Stimulated activated CD8-positive, alpha-beta memory T cell treated with anti-CD3 and anti-CD28 coated beads, Interleukin-4, amount 100 ng/mL, for 1 hour (primary cell): ENCODE results near the gene SCYL1.

Experiments
- DNase-seq, 2 donors: peaks; one replicate each; pipeline ENCODE4 v3.0.0-alpha.2; 2020; ENCODE audit warnings: low read depth in 2 of 2, low spot score in 1 of 2

The SCYL1 gene

GRCh38 chr11:65493367-65494176, 31.3 kb upstream of the SCYL1 start:
- no peak for DNase-seq

GRCh38 chr11:65496304-65497140, 28.4 kb upstream of the SCYL1 start:
- DNase-seq, result no peak

- DNase-seq, result peak; percentile 96 to 97
These were observed 27.5 kb upstream of the SCYL1 start for GRCh38 chr11:65497141-65498041.

DNA sequence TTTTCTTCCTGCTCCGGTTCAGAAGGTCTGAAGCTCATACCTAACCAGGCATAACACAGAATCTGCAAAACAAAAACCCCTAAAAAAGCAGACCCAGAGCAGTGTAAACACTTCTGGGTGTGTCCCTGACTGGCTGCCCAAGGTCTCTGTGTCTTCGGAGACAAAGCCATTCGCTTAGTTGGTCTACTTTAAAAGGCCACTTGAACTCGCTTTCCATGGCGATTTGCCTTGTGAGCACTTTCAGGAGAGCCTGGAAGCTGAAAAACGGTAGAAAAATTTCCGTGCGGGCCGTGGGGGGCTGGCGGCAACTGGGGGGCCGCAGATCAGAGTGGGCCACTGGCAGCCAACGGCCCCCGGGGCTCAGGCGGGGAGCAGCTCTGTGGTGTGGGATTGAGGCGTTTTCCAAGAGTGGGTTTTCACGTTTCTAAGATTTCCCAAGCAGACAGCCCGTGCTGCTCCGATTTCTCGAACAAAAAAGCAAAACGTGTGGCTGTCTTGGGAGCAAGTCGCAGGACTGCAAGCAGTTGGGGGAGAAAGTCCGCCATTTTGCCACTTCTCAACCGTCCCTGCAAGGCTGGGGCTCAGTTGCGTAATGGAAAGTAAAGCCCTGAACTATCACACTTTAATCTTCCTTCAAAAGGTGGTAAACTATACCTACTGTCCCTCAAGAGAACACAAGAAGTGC, 26.7 kb upstream of the SCYL1 start:
- peak in 1 of 2 donors; percentile 54 for DNase-seq

GRCh38 chr11:65498727-65498976, 26.2 kb upstream of the SCYL1 start:
- DNase-seq, result no peak

- peak; percentile 91 to 96 for DNase-seq
These were observed 25.7 kb upstream of the SCYL1 start, which contains the start of gene MALAT1 for GRCh38 chr11:65498977-65499712. Gene MALAT1 (plus strand): TSS chr11:65499045.

GRCh38 chr11:65499713-65500386, 25.0 kb upstream of the SCYL1 start:
- DNase-seq, result no peak

DNA sequence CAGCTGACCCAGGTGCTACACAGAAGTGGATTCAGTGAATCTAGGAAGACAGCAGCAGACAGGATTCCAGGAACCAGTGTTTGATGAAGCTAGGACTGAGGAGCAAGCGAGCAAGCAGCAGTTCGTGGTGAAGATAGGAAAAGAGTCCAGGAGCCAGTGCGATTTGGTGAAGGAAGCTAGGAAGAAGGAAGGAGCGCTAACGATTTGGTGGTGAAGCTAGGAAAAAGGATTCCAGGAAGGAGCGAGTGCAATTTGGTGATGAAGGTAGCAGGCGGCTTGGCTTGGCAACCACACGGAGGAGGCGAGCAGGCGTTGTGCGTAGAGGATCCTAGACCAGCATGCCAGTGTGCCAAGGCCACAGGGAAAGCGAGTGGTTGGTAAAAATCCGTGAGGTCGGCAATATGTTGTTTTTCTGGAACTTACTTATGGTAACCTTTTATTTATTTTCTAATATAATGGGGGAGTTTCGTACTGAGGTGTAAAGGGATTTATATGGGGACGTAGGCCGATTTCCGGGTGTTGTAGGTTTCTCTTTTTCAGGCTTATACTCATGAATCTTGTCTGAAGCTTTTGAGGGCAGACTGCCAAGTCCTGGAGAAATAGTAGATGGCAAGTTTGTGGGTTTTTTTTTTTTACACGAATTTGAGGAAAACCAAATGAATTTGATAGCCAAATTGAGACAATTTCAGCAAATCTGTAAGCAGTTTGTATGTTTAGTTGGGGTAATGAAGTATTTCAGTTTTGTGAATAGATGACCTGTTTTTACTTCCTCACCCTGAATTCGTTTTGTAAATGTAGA, 24.3 kb upstream of the SCYL1 start:
- no peak for DNase-seq

DNA sequence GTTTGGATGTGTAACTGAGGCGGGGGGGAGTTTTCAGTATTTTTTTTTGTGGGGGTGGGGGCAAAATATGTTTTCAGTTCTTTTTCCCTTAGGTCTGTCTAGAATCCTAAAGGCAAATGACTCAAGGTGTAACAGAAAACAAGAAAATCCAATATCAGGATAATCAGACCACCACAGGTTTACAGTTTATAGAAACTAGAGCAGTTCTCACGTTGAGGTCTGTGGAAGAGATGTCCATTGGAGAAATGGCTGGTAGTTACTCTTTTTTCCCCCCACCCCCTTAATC, 23.8 kb upstream of the SCYL1 start:
- DNase-seq, result no peak

- DNase-seq, result no peak
These were observed 23.2 kb upstream of the SCYL1 start for GRCh38 chr11:65501472-65502273.

GRCh38 chr11:65502274-65502554, 22.7 kb upstream of the SCYL1 start:
- no peak for DNase-seq

DNA sequence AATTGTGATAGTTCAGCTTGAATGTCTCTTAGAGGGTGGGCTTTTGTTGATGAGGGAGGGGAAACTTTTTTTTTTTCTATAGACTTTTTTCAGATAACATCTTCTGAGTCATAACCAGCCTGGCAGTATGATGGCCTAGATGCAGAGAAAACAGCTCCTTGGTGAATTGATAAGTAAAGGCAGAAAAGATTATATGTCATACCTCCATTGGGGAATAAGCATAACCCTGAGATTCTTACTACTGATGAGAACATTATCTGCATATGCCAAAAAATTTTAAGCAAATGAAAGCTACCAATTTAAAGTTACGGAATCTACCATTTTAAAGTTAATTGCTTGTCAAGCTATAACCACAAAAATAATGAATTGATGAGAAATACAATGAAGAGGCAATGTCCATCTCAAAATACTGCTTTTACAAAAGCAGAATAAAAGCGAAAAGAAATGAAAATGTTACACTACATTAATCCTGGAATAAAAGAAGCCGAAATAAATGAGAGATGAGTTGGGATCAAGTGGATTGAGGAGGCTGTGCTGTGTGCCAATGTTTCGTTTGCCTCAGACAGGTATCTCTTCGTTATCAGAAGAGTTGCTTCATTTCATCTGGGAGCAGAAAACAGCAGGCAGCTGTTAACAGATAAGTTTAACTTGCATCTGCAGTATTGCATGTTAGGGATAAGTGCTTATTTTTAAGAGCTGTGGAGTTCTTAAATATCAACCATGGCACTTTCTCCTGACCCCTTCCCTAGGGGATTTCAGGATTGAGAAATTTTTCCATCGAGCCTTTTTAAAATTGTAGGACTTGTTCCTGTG, 22.1 kb upstream of the SCYL1 start:
- DNase-seq, result no peak

DNA sequence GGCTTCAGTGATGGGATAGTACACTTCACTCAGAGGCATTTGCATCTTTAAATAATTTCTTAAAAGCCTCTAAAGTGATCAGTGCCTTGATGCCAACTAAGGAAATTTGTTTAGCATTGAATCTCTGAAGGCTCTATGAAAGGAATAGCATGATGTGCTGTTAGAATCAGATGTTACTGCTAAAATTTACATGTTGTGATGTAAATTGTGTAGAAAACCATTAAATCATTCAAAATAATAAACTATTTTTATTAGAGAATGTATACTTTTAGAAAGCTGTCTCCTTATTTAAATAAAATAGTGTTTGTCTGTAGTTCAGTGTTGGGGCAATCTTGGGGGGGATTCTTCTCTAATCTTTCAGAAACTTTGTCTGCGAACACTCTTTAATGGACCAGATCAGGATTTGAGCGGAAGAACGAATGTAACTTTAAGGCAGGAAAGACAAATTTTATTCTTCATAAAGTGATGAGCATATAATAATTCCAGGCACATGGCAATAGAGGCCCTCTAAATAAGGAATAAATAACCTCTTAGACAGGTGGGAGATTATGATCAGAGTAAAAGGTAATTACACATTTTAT, 21.4 kb upstream of the SCYL1 start:
- no peak for DNase-seq

GRCh38 chr11:65503949-65504673, 20.8 kb upstream of the SCYL1 start:
- no peak for DNase-seq

DNA sequence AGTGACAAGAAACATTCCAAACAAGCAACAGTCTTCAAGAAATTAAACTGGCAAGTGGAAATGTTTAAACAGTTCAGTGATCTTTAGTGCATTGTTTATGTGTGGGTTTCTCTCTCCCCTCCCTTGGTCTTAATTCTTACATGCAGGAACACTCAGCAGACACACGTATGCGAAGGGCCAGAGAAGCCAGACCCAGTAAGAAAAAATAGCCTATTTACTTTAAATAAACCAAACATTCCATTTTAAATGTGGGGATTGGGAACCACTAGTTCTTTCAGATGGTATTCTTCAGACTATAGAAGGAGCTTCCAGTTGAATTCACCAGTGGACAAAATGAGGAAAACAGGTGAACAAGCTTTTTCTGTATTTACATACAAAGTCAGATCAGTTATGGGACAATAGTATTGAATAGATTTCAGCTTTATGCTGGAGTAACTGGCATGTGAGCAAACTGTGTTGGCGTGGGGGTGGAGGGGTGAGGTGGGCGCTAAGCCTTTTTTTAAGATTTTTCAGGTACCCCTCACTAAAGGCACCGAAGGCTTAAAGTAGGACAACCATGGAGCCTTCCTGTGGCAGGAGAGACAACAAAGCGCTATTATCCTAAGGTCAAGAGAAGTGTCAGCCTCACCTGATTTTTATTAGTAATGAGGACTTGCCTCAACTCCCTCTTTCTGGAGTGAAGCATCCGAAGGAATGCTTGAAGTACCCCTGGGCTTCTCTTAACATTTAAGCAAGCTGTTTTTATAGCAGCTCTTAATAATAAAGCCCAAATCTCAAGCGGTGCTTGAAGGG, 20.0 kb upstream of the SCYL1 start:
- DNase-seq, result no peak
